H1 (cell line): ENCODE measurements around the gene PSMD3. TPM values are rescaled to one million over a fixed set of nuclear protein-coding genes. Genes with fewer than 3 reads are reported as not detected.
A peak's percentile ranks its signal among the peaks of the same experiment; 100 is the strongest.

Source experiments
- CTCF ChIA-PET: fragments of 300-600 bp; sonication (Branson Sonifier 250); formaldehyde crosslinking; loops from one replicate; lab custom pipeline; 2021; ENCODE audit not compliant: partially characterized antibody; lab: Charles Lee
- POLR2A ChIA-PET: fragments of 300-600 bp; sonication (Branson Sonifier 250); formaldehyde crosslinking; loops from one replicate; lab custom pipeline; 2021; ENCODE audit warnings: inconsistent platforms; ENCODE audit not compliant: partially characterized antibody; lab: Charles Lee
- DNase-seq, 2 experiments: peaks; one replicate each; pipeline versions ENCODE4 v3.0.0 to v3.0.0-alpha.2; 2010 to 2022; ENCODE audit warnings: low spot score in 2 of 2, low read depth in 1 of 2, mixed read lengths in 1 of 2
- FAIRE-seq: peaks from 2 replicates; lab custom pipeline; 2011; peaks lifted over from hg19 to GRCh38; lab: Jason Lieb, UNC
- H2AFZ ChIP-seq: 2 replicates; pipeline ENCODE4 v1.8.1; 2012; ENCODE audit warnings: low read length, inconsistent platforms
- H2AK5ac ChIP-seq: 2 replicates; pipeline ENCODE4 v1.6.1; 2013; ENCODE audit warnings: low read depth, low read length
- H2BK120ac ChIP-seq: replicated peaks from 2 replicates; pipeline ENCODE3; 2013; ENCODE audit warnings: low read depth, low read length, inconsistent platforms
- H2BK12ac ChIP-seq: 2 replicates; pipeline ENCODE4 v1.6.1; 2013; ENCODE audit warnings: low read depth, low read length
- H2BK15ac ChIP-seq: 2 replicates; pipeline ENCODE4 v1.6.1; 2013; ENCODE audit warnings: low read length
- H2BK20ac ChIP-seq: 2 replicates; pipeline ENCODE4 v1.6.1; 2013; ENCODE audit warnings: low read length
- H2BK5ac ChIP-seq: 2 replicates; pipeline ENCODE4 v1.6.1; 2013; ENCODE audit warnings: low read depth, low read length
- H3K14ac ChIP-seq: 2 replicates; pipeline ENCODE4 v1.6.1; 2013; ENCODE audit warnings: inconsistent platforms; ENCODE audit not compliant: insufficient read length
- H3K18ac ChIP-seq: 2 replicates; pipeline ENCODE4 v1.6.1; 2013; ENCODE audit warnings: low read length; ENCODE audit errors: extremely low read depth
- H3K23ac ChIP-seq: 2 replicates; pipeline ENCODE4 v1.6.1; 2013; ENCODE audit warnings: inconsistent platforms; ENCODE audit not compliant: insufficient read length
- H3K23me2 ChIP-seq: 2 replicates; pipeline ENCODE4 v1.6.1; 2013; ENCODE audit warnings: low read depth, low read length
- H3K27ac ChIP-seq: 2 replicates; pipeline ENCODE4 v1.6.1; 2011; ENCODE audit warnings: low read depth, low read length, inconsistent platforms
- H3K27me3 ChIP-seq, 4 experiments: replicated peaks in 1 of 4; 1 replicate in 1 of 4; 2 replicates in 3 of 4; pipeline versions ENCODE4 v1.6.1 to v1.8.1; 2011 to 2013; ENCODE audit warnings: low read length in 3 of 4, mild to moderate bottlenecking in 3 of 4, inconsistent platforms in 2 of 4, mixed read lengths in 2 of 4, moderate library complexity in 1 of 4; ENCODE audit not compliant: control insufficient read depth in 3 of 4, insufficient read depth in 3 of 4; ENCODE audit errors: extremely low read depth in 1 of 4
- H3K36me3 ChIP-seq, 4 experiments: 2 replicates each; pipeline versions ENCODE4 v1.6.1 to v1.8.1; 2011 to 2013; ENCODE audit warnings: mild to moderate bottlenecking in 4 of 4, low read length in 3 of 4, moderate library complexity in 2 of 4, control low read depth in 1 of 4, inconsistent platforms in 1 of 4; ENCODE audit not compliant: insufficient read depth in 4 of 4, control insufficient read depth in 2 of 4
- H3K4ac ChIP-seq: replicated peaks from 2 replicates; pipeline ENCODE3; 2013; ENCODE audit warnings: low read length, low read depth, mixed read lengths, inconsistent platforms; ENCODE audit not compliant: insufficient read length
- H3K4me1 ChIP-seq, 4 experiments: replicated peaks in 1 of 4; 1 replicate in 1 of 4; 2 replicates in 3 of 4; pipeline versions ENCODE4 v1.6.1 to v1.8.1; 2011 to 2013; ENCODE audit warnings: low read length in 3 of 4, inconsistent platforms in 2 of 4, mixed read lengths in 1 of 4; ENCODE audit not compliant: insufficient read depth in 4 of 4, control insufficient read depth in 3 of 4
- H3K4me2 ChIP-seq, 2 experiments: 2 replicates each; pipeline versions ENCODE4 v1.6.1 to v1.8.1; 2011 to 2013; ENCODE audit warnings: low read depth in 2 of 2, low read length in 2 of 2, control low read depth in 1 of 2, inconsistent platforms in 1 of 2, mild to moderate bottlenecking in 1 of 2; ENCODE audit not compliant: insufficient read depth in 1 of 2
- H3K4me3 ChIP-seq, 4 experiments: fragments of 200-600, 300-600 bp in 1 of 4; sonication (generic), shearing (Covaris generic), sonication (Bioruptor Twin) in 1 of 4; 2 replicates each; pipeline versions ENCODE4 v1.5.1 to v1.8.1; 2011 to 2016; ENCODE audit warnings: low read length in 4 of 4, low read depth in 3 of 4, control low read depth in 2 of 4, inconsistent platforms in 2 of 4, mild to moderate bottlenecking in 2 of 4, mixed read lengths in 1 of 4, moderate library complexity in 1 of 4; ENCODE audit not compliant: insufficient read depth in 2 of 4; ENCODE audit errors: extremely low read depth in 1 of 4
- H3K56ac ChIP-seq: replicated peaks from 2 replicates; pipeline ENCODE3; 2013; ENCODE audit warnings: low read depth, mild to moderate bottlenecking, mixed read lengths, low read length, inconsistent platforms; ENCODE audit not compliant: insufficient read length
- H3K79me1 ChIP-seq: 2 replicates; pipeline ENCODE4 v1.6.1; 2013; ENCODE audit warnings: low read depth, low read length, control low read depth
- H3K79me2 ChIP-seq, 2 experiments: 2 replicates each; pipeline versions ENCODE4 v1.6.1 to v1.8.1; 2012 to 2013; ENCODE audit warnings: low read length in 2 of 2, mild to moderate bottlenecking in 2 of 2, inconsistent platforms in 1 of 2; ENCODE audit not compliant: insufficient read depth in 2 of 2, control insufficient read depth in 1 of 2
- H3K9ac ChIP-seq, 4 experiments: replicated peaks in 1 of 4; 1 replicate in 1 of 4; 2 replicates in 3 of 4; pipeline versions ENCODE4 v1.6.1 to v1.8.1; 2011 to 2013; ENCODE audit warnings: low read depth in 3 of 4, low read length in 3 of 4, control low read depth in 2 of 4, mild to moderate bottlenecking in 2 of 4, moderate library complexity in 2 of 4, inconsistent platforms in 1 of 4; ENCODE audit errors: extremely low read depth in 1 of 4
- H3K9me3 ChIP-seq, 2 experiments: 2 replicates each; pipeline versions ENCODE4 v1.6.1 to v1.8.1; 2012 to 2013; ENCODE audit warnings: mild to moderate bottlenecking in 2 of 2, moderate library complexity in 2 of 2, control low read depth in 1 of 2, inconsistent platforms in 1 of 2, low read depth in 1 of 2, low read length in 1 of 2, mixed read lengths in 1 of 2; ENCODE audit not compliant: insufficient read depth in 2 of 2
- H4K20me1 ChIP-seq, 2 experiments: replicated peaks in 1 of 2; 2 replicates each; pipeline versions ENCODE3 to v1.8.1; 2011 to 2013; ENCODE audit warnings: inconsistent platforms in 2 of 2, low read length in 2 of 2, mild to moderate bottlenecking in 1 of 2; ENCODE audit not compliant: insufficient read depth in 2 of 2, control insufficient read depth in 1 of 2
- H4K5ac ChIP-seq: 2 replicates; pipeline ENCODE4 v1.6.1; 2013; ENCODE audit warnings: low read length, low read depth, mixed read lengths, inconsistent platforms; ENCODE audit not compliant: insufficient read length
- H4K8ac ChIP-seq: 2 replicates; pipeline ENCODE4 v1.8.0; 2013; ENCODE audit warnings: mild to moderate bottlenecking, moderate library complexity, low read length, inconsistent platforms; ENCODE audit not compliant: insufficient read depth; ENCODE audit errors: extremely low read depth
- H4K91ac ChIP-seq: replicated peaks from 2 replicates; pipeline ENCODE3; 2013; ENCODE audit warnings: low read length, mixed read lengths, inconsistent platforms; ENCODE audit not compliant: insufficient read length
- CEBPB ChIP-seq: IDR thresholded peaks from 2 replicates; pipeline ENCODE4 v1.6.1; 2012; ENCODE audit warnings: low read depth, low read length
- CTBP2 ChIP-seq: IDR thresholded peaks from 2 replicates; pipeline ENCODE4 v1.7.0; 2011; ENCODE audit warnings: borderline replicate concordance, mild to moderate bottlenecking, moderate library complexity, mixed read lengths, low read length; ENCODE audit not compliant: insufficient read depth, insufficient read length
- HDAC2 ChIP-seq, 2 experiments: fragments of 300-600 bp in 1 of 2; sonication (generic) in 1 of 2; IDR thresholded peaks; 2 replicates each; pipeline ENCODE4 v1.6.1; 2011 to 2012; ENCODE audit warnings: low read depth in 2 of 2, low read length in 2 of 2, mild to moderate bottlenecking in 2 of 2, moderate library complexity in 2 of 2, borderline replicate concordance in 1 of 2, inconsistent platforms in 1 of 2
- KDM4A ChIP-seq: IDR thresholded peaks from one replicate; pipeline ENCODE4 v1.7.1; 2012; ENCODE audit warnings: low read depth, mild to moderate bottlenecking, moderate library complexity, low read length, inconsistent platforms; ENCODE audit not compliant: severe bottlenecking
- RAD21 ChIP-seq, 2 experiments: IDR thresholded peaks in 1 of 2; conservative IDR thresholded peaks in 1 of 2; 2 replicates each; pipeline ENCODE4 v1.6.1; 2011; ENCODE audit warnings: low read depth in 2 of 2, low read length in 2 of 2, improper control_type of control experiment in 1 of 2, inconsistent platforms in 1 of 2, mild to moderate bottlenecking in 1 of 2, moderate library complexity in 1 of 2
- SAP30 ChIP-seq: fragments of 300-600 bp; sonication (generic); IDR thresholded peaks from 2 replicates; pipeline ENCODE4 v1.7.1; 2012; ENCODE audit warnings: low read length, moderate library complexity, mild to moderate bottlenecking, inconsistent platforms; ENCODE audit not compliant: insufficient read depth, insufficient replicate concordance
- WGBS, 2 experiments: shearing (Covaris generic) in 1 of 2; methylation state at CpG; one replicate each; pipeline versions ENCODE4 v1.1.6 to v1.1.7; 2013 to 2015; ENCODE audit warnings: low lambda C conversion rate in 2 of 2, mixed read lengths in 2 of 2, inconsistent platforms in 1 of 2, low coverage in 1 of 2, missing lambda C conversion rate in 1 of 2; ENCODE audit not compliant: insufficient replicate concordance in 2 of 2, insufficient coverage in 1 of 2, insufficient read length in 1 of 2; ENCODE audit errors: extremely low coverage in 1 of 2, missing lambda C conversion rate in 1 of 2; 5-methylcytosine and 5-hydroxymethylcytosine counted together
- polyA plus RNA-seq, 7 experiments: library from polyadenylated mRNA; depleted of rRNA in 3 of 7; stranded (reverse) in 5 of 7; unstranded in 2 of 7; fragments of >200 nt in 5 of 7; fragments of 200-250 nt in 2 of 7; gene quantifications; 1 replicate in 5 of 7; 2 replicates in 1 of 7; 4 replicates in 1 of 7; pipeline versions ENCODE4 v1.2.1 to v1.2.3, GENCODE V29; 2011 to 2013; ENCODE audit warnings: missing spikeins in 2 of 7, mixed read lengths in 2 of 7
- total RNA-seq: library from RNA; stranded (reverse); fragmentation: NEBNext Ultra II Directional; extraction: Animal tissue kit (Norgen Biotek cat#: 25700); gene quantifications from 2 replicates; pipeline ENCODE4 v1.2.1, GENCODE V29; 2021
- TF ChIP-seq, protein P1 (sequence below), 3 experiments: IDR thresholded peaks; 1 replicate in 2 of 3; 2 replicates in 1 of 3; pipeline versions ENCODE4 v1.5.1 to v1.6.1; 2011; ENCODE audit warnings: low read length in 3 of 3, mild to moderate bottlenecking in 3 of 3, inconsistent platforms in 2 of 3, low read depth in 1 of 3, moderate library complexity in 1 of 3; ENCODE audit not compliant: insufficient read depth in 1 of 3; ENCODE audit errors: control extremely low read depth in 1 of 3

The PSMD3 gene
- total and polyA plus RNA-seq, 2 of the 8 experiments (the other 6 are each of a cell fraction or from before 2014, with no cell fraction given) = 151 to 198 TPM

GRCh38 chr17:39979893-39980350 is 685 bp upstream of the PSMD3 start:
- Histone ChIP-seq H2AFZ (peak overlapping the region; percentile 77), H3K4me2 (peak overlapping the region; percentile 69 to 90), H2BK12ac (peak overlapping the region; percentile 13; the same call in 1 of the 2 replicates), H3K23me2 (peaks cover 17% of the 10 kb centered on the region), H3K4me3 (peak overlapping the region; percentile 79 to 99 (median 90)), H3K18ac (peak overlapping the region; percentile 55), H2BK20ac (0 out of 2 replicates have a peak overlapping the region, but pooled peaks have one; percentile 40), H3K9me3 (no peaks in the 10 kb centered on the region), H3K23ac (no peak overlapping the region), H3K4me1 (peaks cover 0 to 6% (median 3%) of the 10 kb centered on the region in 4 experiments; a peak in 5 of 7 replicates), H2BK5ac (peak overlapping the region; percentile 84), H4K20me1 (peaks cover 4 to 13% of the 10 kb centered on the region in 2 experiments), H3K36me3 (peaks cover 6 to 9% (median 8%) of the 10 kb centered on the region in 4 experiments; a peak in 6 of 8 replicates), H3K56ac (peak overlapping the region; percentile 43), H3K27ac (peak overlapping the region; percentile 43; the same call in 1 of the 2 replicates), H3K9ac (peak overlapping the region in 3 of 4 experiments; percentile 25 to 60 (median 59); a peak in 6 of 7 replicates), H3K14ac (no peak overlapping the region), H4K8ac (no peak overlapping the region), H3K4ac (no peak overlapping the region), H2BK15ac (peak overlapping the region; percentile 99; the same call in 1 of the 2 replicates), H4K5ac (peak overlapping the region; percentile 32), H2AK5ac (no peak overlapping the region), H3K27me3 (no peaks in the 10 kb centered on the region), H3K79me1 (peaks cover 2% of the 10 kb centered on the region; the same call in 1 of the 2 replicates), H2BK120ac (no peak overlapping the region), H3K79me2 (peaks cover 12 to 28% of the 10 kb centered on the region in 2 experiments), H4K91ac (peak overlapping the region; percentile 36)
- POLR2A ChIA-PET = interaction anchor here (0.6 to 2.1 kb wide), 24 partner anchors 8 to 160 kb away, joined by 3 to 7 read pairs (median 4); partner anchors contain the start of genes CASC3, CSF3, GSDMA and LRRC3C
- DNase-seq (no peak), FAIRE-seq (no peak)
- 2% methylated on average over 10 of the region's 10 CpGs; no CpG with 5 or more reads in 1 of the 2 experiments for WGBS, 2 experiments
- CTCF ChIA-PET = interaction anchor here (0.6 to 2.7 kb wide), 15 partner anchors 8 to 358 kb away, joined by 3 to 31 read pairs (median 6); no protein-coding TSS in a partner anchor
- TF ChIP-seq CEBPB (peak; percentile 60; the same call in 1 of the 2 replicates), CTBP2 (no peak), RAD21 (IDR thresholded peaks at IDR 0.05 in 1 of 2, conservative IDR thresholded peaks at IDR 0.05 in 1 of 2; ENCODE audit: low read depth in 2 of 2, low read length in 2 of 2) (0 out of 4 replicates have a peak, but pooled peaks of 1 of the 2 experiments have one; percentile 10), HDAC2 (IDR thresholded peaks at IDR 0.05; ENCODE audit: borderline replicate concordance in 1 of 2, low read depth in 2 of 2, low read length in 2 of 2) (0 out of 4 replicates have a peak, but pooled peaks of 1 of the 2 experiments have one; percentile 23), SAP30 (peak; percentile 35), KDM4A (peak; percentile 23)
- TF ChIP-seq, protein P1, sequence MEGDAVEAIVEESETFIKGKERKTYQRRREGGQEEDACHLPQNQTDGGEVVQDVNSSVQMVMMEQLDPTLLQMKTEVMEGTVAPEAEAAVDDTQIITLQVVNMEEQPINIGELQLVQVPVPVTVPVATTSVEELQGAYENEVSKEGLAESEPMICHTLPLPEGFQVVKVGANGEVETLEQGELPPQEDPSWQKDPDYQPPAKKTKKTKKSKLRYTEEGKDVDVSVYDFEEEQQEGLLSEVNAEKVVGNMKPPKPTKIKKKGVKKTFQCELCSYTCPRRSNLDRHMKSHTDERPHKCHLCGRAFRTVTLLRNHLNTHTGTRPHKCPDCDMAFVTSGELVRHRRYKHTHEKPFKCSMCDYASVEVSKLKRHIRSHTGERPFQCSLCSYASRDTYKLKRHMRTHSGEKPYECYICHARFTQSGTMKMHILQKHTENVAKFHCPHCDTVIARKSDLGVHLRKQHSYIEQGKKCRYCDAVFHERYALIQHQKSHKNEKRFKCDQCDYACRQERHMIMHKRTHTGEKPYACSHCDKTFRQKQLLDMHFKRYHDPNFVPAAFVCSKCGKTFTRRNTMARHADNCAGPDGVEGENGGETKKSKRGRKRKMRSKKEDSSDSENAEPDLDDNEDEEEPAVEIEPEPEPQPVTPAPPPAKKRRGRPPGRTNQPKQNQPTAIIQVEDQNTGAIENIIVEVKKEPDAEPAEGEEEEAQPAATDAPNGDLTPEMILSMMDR (IDR thresholded peaks at IDR 0.05; ENCODE audit: control extremely low read depth in 1 of 3, insufficient read depth in 1 of 3, low read depth in 1 of 3, low read length in 3 of 3) = peak in 2 of 3 experiments; percentile 17 to 31; a peak in 2 of 4 replicates
